A549 (cell line): ENCODE data around the gene INO80. TPM values are rescaled to one million over a fixed set of nuclear protein-coding genes. Genes with fewer than 3 reads are reported as not detected.

Source experiments
- ATAC-seq, 2 experiments: fragments of 200-7000 bp in 1 of 2; fragments of >200 bp in 1 of 2; cut with Nextera tagmentation in 1 of 2; cut with Tn5 transposase in 1 of 2; 3 replicates each; pipeline versions ENCODE4 v1.8.0 to v1.9.1; 2018 to 2020; ENCODE audit warnings: mild to moderate bottlenecking in 1 of 2, moderate library complexity in 1 of 2
- CTCF ChIA-PET: fragments of 300-600 bp; sonication (Branson Sonifier 250); formaldehyde crosslinking; extraction: SDS; loops from one replicate; lab custom pipeline; 2021; ENCODE audit warnings: antibody characterized with exemption, inconsistent platforms; lab: Yijun Ruan, JAX
- POLR2A ChIA-PET: fragments of 350-600 bp; formaldehyde crosslinking; extraction: SDS; loops from one replicate; lab custom pipeline; 2021; ENCODE audit warnings: antibody characterized with exemption, inconsistent platforms; lab: Yijun Ruan, JAX
- DNase-seq, 2 experiments: peaks; one replicate each; pipeline versions ENCODE4 v3.0.0 to v3.0.0-alpha.2; 2011 to 2016; ENCODE audit warnings: low read depth in 1 of 2, low spot score in 1 of 2
- FAIRE-seq: peaks from 2 replicates; lab custom pipeline; 2011; peaks lifted over from hg19 to GRCh38; lab: Jason Lieb, UNC
- H3K27ac ChIP-seq, 2 experiments: fragments of >200 bp; sonication (Bioruptor Twin); formaldehyde crosslinking; 3 replicates each; pipeline ENCODE4 v1.5.1; 2016 to 2017
- H3K4me1 ChIP-seq: fragments of >200 bp; sonication (Bioruptor Twin); formaldehyde crosslinking; 3 replicates; pipeline ENCODE4 v1.6.1; 2016
- H3K4me2 ChIP-seq: fragments of >200 bp; sonication (Bioruptor Twin); formaldehyde crosslinking; 3 replicates; pipeline ENCODE4 v1.6.1; 2016
- H3K4me3 ChIP-seq: fragments of >200 bp; sonication (Bioruptor Twin); formaldehyde crosslinking; 3 replicates; pipeline ENCODE4 v1.5.1; 2016
- H3K9me3 ChIP-seq: fragments of >200 bp; sonication (Bioruptor Twin); formaldehyde crosslinking; 3 replicates; pipeline ENCODE4 v1.6.1; 2016
- BCL3 ChIP-seq: fragments of >200 bp; sonication (Bioruptor Twin); formaldehyde crosslinking; IDR thresholded peaks from 3 replicates; pipeline ENCODE4 v1.6.1; 2016
- CBX2 ChIP-seq: fragments of 200-600 bp; sonication (generic); IDR thresholded peaks from 2 replicates; pipeline ENCODE4 v1.6.1; 2016; ENCODE audit warnings: low read depth, mild to moderate bottlenecking, borderline replicate concordance
- CBX8 ChIP-seq: fragments of 200-600 bp; sonication (generic); IDR thresholded peaks from 2 replicates; pipeline ENCODE4 v1.6.1; 2016
- CHD4 ChIP-seq: fragments of 200-600 bp; sonication (generic); IDR thresholded peaks from 2 replicates; pipeline ENCODE4 v1.6.1; 2016; ENCODE audit warnings: antibody characterized with exemption, mild to moderate bottlenecking, borderline replicate concordance
- EHF ChIP-seq: fragments of 250-450 bp; sonication (Bioruptor Pico); IDR thresholded peaks from 2 replicates; pipeline ENCODE4 v1.5.0; 2020; ENCODE audit warnings: mild to moderate bottlenecking
- EHMT2 ChIP-seq: fragments of 200-600 bp; sonication (generic); IDR thresholded peaks from 2 replicates; pipeline ENCODE4 v1.6.1; 2016; ENCODE audit warnings: antibody characterized with exemption, low read depth, mild to moderate bottlenecking, moderate library complexity
- ESRRA ChIP-seq: fragments of 150-350 bp; IDR thresholded peaks from 2 replicates; pipeline ENCODE4 v1.6.1; 2014; ENCODE audit warnings: mild to moderate bottlenecking, low read length, borderline replicate concordance
- GATA3 ChIP-seq: IDR thresholded peaks from 2 replicates; pipeline ENCODE4 v1.6.1; 2012; ENCODE audit warnings: borderline replicate concordance
- HDAC2 ChIP-seq: fragments of 200-600 bp; sonication (generic); IDR thresholded peaks from 2 replicates; pipeline ENCODE4 v1.6.1; 2016
- HES2 ChIP-seq: fragments of >200 bp; sonication (Bioruptor Twin); formaldehyde crosslinking; IDR thresholded peaks from 2 replicates; pipeline ENCODE4 v1.6.1; 2016
- HOXB13 ChIP-seq: fragments of 250-450 bp; sonication (Bioruptor Pico); IDR thresholded peaks from 2 replicates; pipeline ENCODE4 v1.5.0; 2020; ENCODE audit warnings: low read depth, mild to moderate bottlenecking, moderate library complexity
- JUNB ChIP-seq: fragments of >200 bp; sonication (Bioruptor Twin); formaldehyde crosslinking; IDR thresholded peaks from 2 replicates; pipeline ENCODE4 v1.6.1; 2016
- MAX ChIP-seq: IDR thresholded peaks from 2 replicates; pipeline ENCODE4 v1.6.1; 2012
- MAZ ChIP-seq: fragments of 150-350 bp; IDR thresholded peaks from 2 replicates; pipeline ENCODE4 v1.6.1; 2014; ENCODE audit warnings: antibody characterized with exemption, low read depth, low read length, borderline replicate concordance
- NR3C1 ChIP-seq: fragments of >200 bp; sonication (Bioruptor Twin); formaldehyde crosslinking; IDR thresholded peaks from 3 replicates; pipeline ENCODE4 v1.6.1; 2017
- POLR2A ChIP-seq: IDR thresholded peaks from 2 replicates; pipeline ENCODE4 v1.6.1; 2012; ENCODE audit warnings: mild to moderate bottlenecking, low read length
- REST ChIP-seq: fragments of 200-600 bp; sonication (generic); IDR thresholded peaks from 2 replicates; pipeline ENCODE4 v1.6.1; 2016; ENCODE audit warnings: antibody characterized with exemption, mild to moderate bottlenecking, moderate library complexity
- RNF2 ChIP-seq: fragments of 200-600 bp; sonication (generic); IDR thresholded peaks from 2 replicates; pipeline ENCODE4 v1.6.1; 2016; ENCODE audit warnings: low read depth, mild to moderate bottlenecking, antibody characterized with exemption, moderate library complexity, borderline replicate concordance
- SMC3 ChIP-seq: fragments of >200 bp; sonication (Bioruptor Twin); formaldehyde crosslinking; IDR thresholded peaks from 3 replicates; pipeline ENCODE4 v1.6.1; 2018; ENCODE audit warnings: inconsistent platforms
- SREBF2 ChIP-seq: fragments of 450-650 bp; IDR thresholded peaks from 2 replicates; pipeline ENCODE4 v1.6.1; 2014; ENCODE audit warnings: mild to moderate bottlenecking, moderate library complexity
- ZSCAN20 ChIP-seq: fragments of 250-450 bp; sonication (Bioruptor Pico); IDR thresholded peaks from 2 replicates; pipeline ENCODE4 v1.8.0; 2022; ENCODE audit warnings: mild to moderate bottlenecking, moderate library complexity
- WGBS: methylation state at CpG from one replicate; pipeline ENCODE4 v1.1.6; 2017; ENCODE audit errors: missing lambda C conversion rate; 5-methylcytosine and 5-hydroxymethylcytosine counted together
- polyA plus RNA-seq, 4 experiments: library from polyadenylated mRNA; depleted of rRNA in 3 of 4; stranded (reverse); fragments of >200 nt; fragmentation: RNase III in 1 of 4; extraction: RNeasy Plus Mini Kit Qiagen cat#74134 plus additional on column Dnase treatment in 1 of 4; gene quantifications; 2 replicates in 3 of 4; 3 replicates in 1 of 4; pipeline ENCODE4 v1.2.3, GENCODE V29; 2011 to 2017
- TF ChIP-seq, protein P1 (sequence below): fragments of >200 bp; sonication (Bioruptor Twin); formaldehyde crosslinking; IDR thresholded peaks from 3 replicates; pipeline ENCODE4 v1.5.1; 2016
- TF ChIP-seq, protein P2 (sequence below): IDR thresholded peaks from 2 replicates; pipeline ENCODE4 v1.6.1; 2012

Gene INO80
- polyA plus RNA-seq, 2 of the 4 experiments (the other 2 are of a cell fraction), result 6.7 to 10.9 TPM

GRCh38 chr15:40931300-40932142 is 184.6 kb downstream of the INO80 start:
- no peak for TF ChIP-seq GATA3
- no peak for TF ChIP-seq MAZ
- TF ChIP-seq SMC3, result no peak
- TF ChIP-seq CHD4, result no peak
- TF ChIP-seq ESRRA, result no peak
- no peak for TF ChIP-seq NR3C1
- no peak for TF ChIP-seq HOXB13 (CRISPR knock-in tag)
- TF ChIP-seq POLR2A, result no peak
- TF ChIP-seq MAX, result no peak
- no peak for TF ChIP-seq CBX8
- TF ChIP-seq, all 56 proteins: peak for 0
- ATAC-seq (no peak), FAIRE-seq (no peak), DNase-seq (no peak)
- ChIA-PET POLR2A (interaction anchor here (1.9 to 2.9 kb wide), 2 partner anchors 10 to 21 kb away, joined by 10 to 16 read pairs; partner anchors contain the start of gene CHAC1), CTCF (interaction anchor here (0.9 to 6.8 kb wide), 15 partner anchors 9 to 257 kb away, joined by 3 to 70 read pairs (median 9); partner anchors contain the start of gene VPS18)
- H3K4me1 ChIP-seq, result peaks cover 24% of the 10 kb centered on the region; the same call in 1 of the 3 replicates
- H3K4me3 ChIP-seq, result no peak overlapping the region
- WGBS, result 86% methylated on average over 13 of the region's 16 CpGs
- H3K4me2 ChIP-seq, result peak overlapping the region; percentile 99
- H3K27ac ChIP-seq, result no peak overlapping the region
- H3K9me3 ChIP-seq, result no peaks in the 10 kb centered on the region

GRCh38 chr15:40930430-40931299 is 185.4 kb downstream of the INO80 start:
- H3K9me3 ChIP-seq, result no peaks in the 10 kb centered on the region
- peaks cover 24% of the 10 kb centered on the region; the same call in 1 of the 3 replicates for H3K4me1 ChIP-seq
- peak; percentile 20 to 44; a peak in 3 of 6 replicates for ATAC-seq
- ChIA-PET POLR2A (interaction anchor here (0.5 to 2.9 kb wide), 5 partner anchors 11 to 354 kb away, joined by 3 to 16 read pairs (median 6); partner anchors contain the start of gene CHAC1), CTCF (interaction anchor here (0.6 to 6.8 kb wide), 23 partner anchors 10 to 621 kb away, joined by 3 to 70 read pairs (median 5); partner anchors contain the start of gene VPS18)
- peak overlapping the region; percentile 48 for H3K4me3 ChIP-seq
- DNase-seq, result peak in 1 of 2 experiments; percentile 50
- WGBS, result 14% methylated on average over 21 of the region's 46 CpGs
- peak overlapping the region; percentile 99 for H3K4me2 ChIP-seq
- FAIRE-seq, result no peak
- peak overlapping the region in 1 of 2 experiments; percentile 44; a peak in 1 of 6 replicates for H3K27ac ChIP-seq
- TF ChIP-seq CBX2 (no peak), EHF (no peak), JUNB (no peak), MAX (peak; percentile 57), CBX8 (no peak), MAZ (no peak), ZSCAN20 (no peak), BCL3 (no peak), SREBF2 (no peak), ESRRA (no peak), EHMT2 (no peak), RNF2 (no peak), REST (no peak), NR3C1 (no peak), HOXB13 (CRISPR knock-in tag) (no peak), HES2 (no peak), HDAC2 (no peak)
- TF ChIP-seq, protein P1, sequence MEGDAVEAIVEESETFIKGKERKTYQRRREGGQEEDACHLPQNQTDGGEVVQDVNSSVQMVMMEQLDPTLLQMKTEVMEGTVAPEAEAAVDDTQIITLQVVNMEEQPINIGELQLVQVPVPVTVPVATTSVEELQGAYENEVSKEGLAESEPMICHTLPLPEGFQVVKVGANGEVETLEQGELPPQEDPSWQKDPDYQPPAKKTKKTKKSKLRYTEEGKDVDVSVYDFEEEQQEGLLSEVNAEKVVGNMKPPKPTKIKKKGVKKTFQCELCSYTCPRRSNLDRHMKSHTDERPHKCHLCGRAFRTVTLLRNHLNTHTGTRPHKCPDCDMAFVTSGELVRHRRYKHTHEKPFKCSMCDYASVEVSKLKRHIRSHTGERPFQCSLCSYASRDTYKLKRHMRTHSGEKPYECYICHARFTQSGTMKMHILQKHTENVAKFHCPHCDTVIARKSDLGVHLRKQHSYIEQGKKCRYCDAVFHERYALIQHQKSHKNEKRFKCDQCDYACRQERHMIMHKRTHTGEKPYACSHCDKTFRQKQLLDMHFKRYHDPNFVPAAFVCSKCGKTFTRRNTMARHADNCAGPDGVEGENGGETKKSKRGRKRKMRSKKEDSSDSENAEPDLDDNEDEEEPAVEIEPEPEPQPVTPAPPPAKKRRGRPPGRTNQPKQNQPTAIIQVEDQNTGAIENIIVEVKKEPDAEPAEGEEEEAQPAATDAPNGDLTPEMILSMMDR, result peak; percentile 62
- TF ChIP-seq, protein P2, sequence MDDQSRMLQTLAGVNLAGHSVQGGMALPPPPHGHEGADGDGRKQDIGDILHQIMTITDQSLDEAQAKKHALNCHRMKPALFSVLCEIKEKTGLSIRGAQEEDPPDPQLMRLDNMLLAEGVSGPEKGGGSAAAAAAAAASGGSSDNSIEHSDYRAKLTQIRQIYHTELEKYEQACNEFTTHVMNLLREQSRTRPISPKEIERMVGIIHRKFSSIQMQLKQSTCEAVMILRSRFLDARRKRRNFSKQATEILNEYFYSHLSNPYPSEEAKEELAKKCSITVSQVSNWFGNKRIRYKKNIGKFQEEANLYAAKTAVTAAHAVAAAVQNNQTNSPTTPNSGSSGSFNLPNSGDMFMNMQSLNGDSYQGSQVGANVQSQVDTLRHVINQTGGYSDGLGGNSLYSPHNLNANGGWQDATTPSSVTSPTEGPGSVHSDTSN, result no peak
